Adrenal gland (tissue), 5 donors: ENCODE data around the gene BCAS3.

Experiments used
- CTCF ChIP-seq, 6 experiments: fragments of 450-650 bp in 4 of 6; fragments of 200-600 bp in 2 of 6; sonication (generic) in 1 of 6; IDR thresholded peaks; 1 replicate in 5 of 6; 2 replicates in 1 of 6; pipeline versions ENCODE4 v1.5.1 to v1.8.0; 2016 to 2021; ENCODE audit warnings: antibody characterized with exemption in 6 of 6, mild to moderate bottlenecking in 2 of 6, moderate library complexity in 1 of 6
- POLR2A ChIP-seq, 2 donors: fragments of 450-650 bp; IDR thresholded peaks; one replicate each; pipeline ENCODE4 v1.6.1; 2017; ENCODE audit warnings: antibody characterized with exemption in 2 of 2, mild to moderate bottlenecking in 2 of 2, moderate library complexity in 1 of 2
- donor health status: DM: no; HTN: no; CAD: no.

- TF ChIP-seq CTCF (IDR thresholded peaks at IDR 0.05) (no peak), POLR2A (IDR thresholded peaks at IDR 0.05) (no peak)
Observed at GRCh38 chr17:60846175-60846574, 168.5 kb downstream of the BCAS3 start.
